Testis (tissue), 3 donors: Measurements from ENCODE around the gene ANKLE1. TPM values are rescaled to one million over a fixed set of nuclear protein-coding genes. Genes with fewer than 3 reads are reported as not detected.

ENCODE experiments used
- DNase-seq: peaks from one replicate; pipeline ENCODE4 v3.0.0-alpha.2; 2019
- H3K27ac ChIP-seq, 2 donors: fragments of 200-600 bp; sonication (generic); one replicate each; pipeline ENCODE4 v1.5.1; 2019
- H3K27me3 ChIP-seq: fragments of 200-600 bp; sonication (generic); one replicate; pipeline ENCODE4 v1.5.1; 2019
- H3K36me3 ChIP-seq: fragments of 200-600 bp; sonication (generic); one replicate; pipeline ENCODE4 v1.5.1; 2017; ENCODE audit warnings: low read depth; ENCODE audit errors: missing control alignments
- H3K4me1 ChIP-seq: fragments of 200-600 bp; sonication (generic); one replicate; pipeline ENCODE4 v1.5.1; 2019
- H3K4me3 ChIP-seq, 2 donors: fragments of 200-600 bp; sonication (generic); one replicate each; pipeline ENCODE4 v1.5.1; 2017 to 2019
- H3K9me3 ChIP-seq: fragments of 200-600 bp; sonication (generic); one replicate; pipeline ENCODE4 v1.5.1; 2017
- POLR2A ChIP-seq: fragments of 450-650 bp; IDR thresholded peaks from one replicate; pipeline ENCODE4 v1.6.1; 2017; ENCODE audit warnings: antibody characterized with exemption, mild to moderate bottlenecking, moderate library complexity
- WGBS, 2 donors: methylation state at CpG; one replicate each; pipeline ENCODE4 v1.1.5; 2018; 5-methylcytosine and 5-hydroxymethylcytosine counted together
- intact Hi-C: fragments of 100-400 bp; cut with DNase I; formaldehyde crosslinking; loops from one replicate; pipeline ENCODE4 v1.15.1; 2023; ENCODE audit warnings: low total_unique reads
- polyA plus RNA-seq: library from polyadenylated mRNA; stranded (reverse); fragments of 350-450 nt; fragmentation: Illumina TruSeq; extraction: RNeasy Lipid Tissue Mini Kit (QIAGEN cat#74804); gene quantifications from one replicate; pipeline ENCODE4 v1.2.3, GENCODE V29; 2014; ENCODE audit warnings: low read depth, low replicate concordance; ENCODE audit not compliant: insufficient read depth
- total RNA-seq, 2 donors: library from RNA; depleted of rRNA; stranded (reverse); fragments of >200 nt; gene quantifications; one replicate each; pipeline ENCODE4 v1.2.3, GENCODE V29; 2016
- TF ChIP-seq, protein P1 (sequence below), 3 experiments: fragments of 450-650 bp in 2 of 3; fragments of 200-600 bp in 1 of 3; sonication (generic) in 1 of 3; IDR thresholded peaks; one replicate each; pipeline ENCODE4 v1.5.1; 2016 to 2019; ENCODE audit warnings: antibody characterized with exemption in 3 of 3, mild to moderate bottlenecking in 2 of 3, moderate library complexity in 1 of 3

The ANKLE1 gene
- total and polyA plus RNA-seq, 3 donors from 2014 or later = 0.45 to 5.3 (median 3.1) TPM

DNA sequence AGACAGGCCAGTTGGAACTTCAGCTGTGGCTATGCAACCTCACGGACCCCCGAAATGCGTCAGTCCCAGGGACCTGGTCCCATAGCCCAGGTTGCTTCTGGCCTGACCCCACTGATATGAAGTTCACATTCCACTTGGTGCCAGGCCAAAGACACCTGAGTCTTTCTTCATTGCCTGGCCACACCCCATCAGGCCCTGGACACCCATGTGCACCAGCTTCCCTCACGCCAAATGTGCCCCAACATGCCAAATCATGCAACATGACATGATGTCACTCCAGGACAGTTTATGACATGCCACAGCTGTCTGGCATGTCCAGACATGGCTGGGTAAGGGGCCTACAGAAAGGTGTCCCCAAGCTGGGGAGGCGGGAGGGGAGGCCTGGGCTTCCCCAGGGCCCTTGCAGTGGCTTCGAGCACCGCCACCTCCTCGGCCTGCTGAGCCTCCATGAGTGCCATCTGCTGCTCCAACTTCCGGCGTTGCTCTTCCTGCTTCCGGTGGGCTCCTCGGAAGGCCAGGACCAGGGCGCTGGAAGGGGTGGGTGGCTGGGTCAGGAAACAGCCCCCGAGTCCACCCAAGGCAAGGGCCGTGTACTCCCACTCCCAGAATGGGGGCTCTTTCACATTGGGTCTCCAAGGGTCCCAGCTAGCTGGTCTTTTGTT, 31.7 kb upstream of the ANKLE1 start:
- Histone ChIP-seq H3K9me3 (no peaks in the 10 kb centered on the region), H3K4me3 (no peak overlapping the region), H3K27me3 (no peaks in the 10 kb centered on the region), H3K27ac (no peak overlapping the region), H3K4me1 (peaks cover 13% of the 10 kb centered on the region), H3K36me3 (no peaks in the 10 kb centered on the region)
- intact Hi-C loops = no loop called here
- no peak for DNase-seq
- WGBS, 2 donors = 81 to 88% methylated on average over 13 to 14 of the region's 15 CpGs
- TF ChIP-seq, protein P1, sequence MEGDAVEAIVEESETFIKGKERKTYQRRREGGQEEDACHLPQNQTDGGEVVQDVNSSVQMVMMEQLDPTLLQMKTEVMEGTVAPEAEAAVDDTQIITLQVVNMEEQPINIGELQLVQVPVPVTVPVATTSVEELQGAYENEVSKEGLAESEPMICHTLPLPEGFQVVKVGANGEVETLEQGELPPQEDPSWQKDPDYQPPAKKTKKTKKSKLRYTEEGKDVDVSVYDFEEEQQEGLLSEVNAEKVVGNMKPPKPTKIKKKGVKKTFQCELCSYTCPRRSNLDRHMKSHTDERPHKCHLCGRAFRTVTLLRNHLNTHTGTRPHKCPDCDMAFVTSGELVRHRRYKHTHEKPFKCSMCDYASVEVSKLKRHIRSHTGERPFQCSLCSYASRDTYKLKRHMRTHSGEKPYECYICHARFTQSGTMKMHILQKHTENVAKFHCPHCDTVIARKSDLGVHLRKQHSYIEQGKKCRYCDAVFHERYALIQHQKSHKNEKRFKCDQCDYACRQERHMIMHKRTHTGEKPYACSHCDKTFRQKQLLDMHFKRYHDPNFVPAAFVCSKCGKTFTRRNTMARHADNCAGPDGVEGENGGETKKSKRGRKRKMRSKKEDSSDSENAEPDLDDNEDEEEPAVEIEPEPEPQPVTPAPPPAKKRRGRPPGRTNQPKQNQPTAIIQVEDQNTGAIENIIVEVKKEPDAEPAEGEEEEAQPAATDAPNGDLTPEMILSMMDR (IDR thresholded peaks at IDR 0.05) = no peak
- no peak for TF ChIP-seq POLR2A

GRCh38 chr19:17254636-17255035, 27.1 kb upstream of the ANKLE1 start:
- 91 to 92% methylated on average over 10 of the region's 10 CpGs for WGBS, 2 donors
- intact Hi-C loops = no loop called here
- Histone ChIP-seq H3K27ac (no peak overlapping the region), H3K36me3 (no peaks in the 10 kb centered on the region), H3K4me3 (no peak overlapping the region), H3K27me3 (no peaks in the 10 kb centered on the region), H3K4me1 (no peaks in the 10 kb centered on the region), H3K9me3 (no peaks in the 10 kb centered on the region)
- DNase-seq = no peak
- TF ChIP-seq, protein P1 (IDR thresholded peaks at IDR 0.05) = no peak
- TF ChIP-seq POLR2A = no peak

- DNase-seq = no peak
- 73 to 86% methylated on average over 17 to 18 of the region's 18 CpGs for WGBS, 2 donors
- H3K27me3 ChIP-seq = no peaks in the 10 kb centered on the region
- H3K9me3 ChIP-seq = no peaks in the 10 kb centered on the region
- no peak overlapping the region for H3K4me3 ChIP-seq
- H3K27ac ChIP-seq = no peak overlapping the region
- intact Hi-C loops = no loop called here
- TF ChIP-seq POLR2A = no peak
- TF ChIP-seq, protein P1 (IDR thresholded peaks at IDR 0.05) = no peak
- H3K4me1 ChIP-seq = no peaks in the 10 kb centered on the region
- no peaks in the 10 kb centered on the region for H3K36me3 ChIP-seq
Observed at GRCh38 chr19:17255150-17255621, 26.5 kb upstream of the ANKLE1 start.

DNA sequence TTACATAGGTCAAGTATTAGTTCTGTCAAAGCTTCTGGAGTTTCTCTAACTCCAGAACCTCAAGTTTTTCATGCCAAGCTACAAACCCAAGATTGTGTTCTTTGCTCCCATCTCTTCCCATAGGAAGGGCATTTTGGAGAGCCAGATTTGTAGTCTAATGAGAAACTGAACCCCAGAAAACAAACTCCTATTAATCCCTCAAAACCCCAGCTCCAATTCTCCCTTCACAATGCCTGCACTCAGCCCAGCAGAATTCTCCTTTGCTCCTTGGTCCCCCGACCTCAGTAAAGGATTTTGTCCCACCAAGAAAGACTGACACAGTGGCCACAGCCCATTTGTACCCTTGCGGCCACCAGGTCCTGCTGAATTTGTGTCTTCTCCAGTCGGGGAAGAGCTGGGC, 25.6 kb upstream of the ANKLE1 start:
- Histone ChIP-seq H3K27ac (no peak overlapping the region), H3K9me3 (no peaks in the 10 kb centered on the region), H3K27me3 (no peaks in the 10 kb centered on the region), H3K4me3 (no peak overlapping the region), H3K36me3 (no peaks in the 10 kb centered on the region), H3K4me1 (no peaks in the 10 kb centered on the region)
- WGBS, 2 donors = 84 to 89% methylated on average over 3 of the region's 3 CpGs
- no peak for TF ChIP-seq POLR2A
- TF ChIP-seq, protein P1 (IDR thresholded peaks at IDR 0.05) = no peak
- DNase-seq = no peak
- intact Hi-C loops = no loop called here
